HG03469 (cell line): ENCODE results near the gene TMEM184A.

Source experiments
- ATAC-seq: cut with Tn5 transposase; IDR thresholded peaks from one replicate; pipeline ENCODE4 v1.9.1; 2021; ENCODE audit warnings: mild to moderate bottlenecking, moderate library complexity, moderate number of reproducible peaks; ENCODE audit not compliant: unreplicated experiment

The TMEM184A gene

DNA sequence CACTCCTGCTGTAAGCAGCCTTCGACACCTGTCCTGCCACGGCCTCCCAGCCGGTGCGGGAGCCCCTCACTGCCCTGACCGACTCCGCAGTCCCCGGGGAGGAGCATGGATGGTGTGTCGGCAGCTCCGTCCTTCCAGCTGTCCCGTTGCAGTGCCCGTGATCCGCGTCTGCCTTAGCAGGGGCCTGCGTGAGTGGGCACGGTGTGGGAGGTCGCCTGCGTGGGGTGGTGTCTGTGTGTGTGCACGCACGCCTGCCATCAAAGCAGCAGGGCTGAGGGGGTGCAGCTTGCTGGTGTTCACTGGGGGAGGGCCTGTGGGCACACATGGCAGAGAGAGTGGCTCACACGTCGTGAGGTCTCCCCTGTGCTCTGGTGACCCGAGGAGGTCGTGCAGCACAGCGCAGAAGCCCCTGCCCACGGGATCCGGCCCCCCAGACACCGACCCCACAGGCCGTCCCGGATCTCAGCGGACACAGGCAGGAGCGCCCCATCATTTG is 15.2 kb downstream of the TMEM184A start:
- ATAC-seq = no peak

DNA sequence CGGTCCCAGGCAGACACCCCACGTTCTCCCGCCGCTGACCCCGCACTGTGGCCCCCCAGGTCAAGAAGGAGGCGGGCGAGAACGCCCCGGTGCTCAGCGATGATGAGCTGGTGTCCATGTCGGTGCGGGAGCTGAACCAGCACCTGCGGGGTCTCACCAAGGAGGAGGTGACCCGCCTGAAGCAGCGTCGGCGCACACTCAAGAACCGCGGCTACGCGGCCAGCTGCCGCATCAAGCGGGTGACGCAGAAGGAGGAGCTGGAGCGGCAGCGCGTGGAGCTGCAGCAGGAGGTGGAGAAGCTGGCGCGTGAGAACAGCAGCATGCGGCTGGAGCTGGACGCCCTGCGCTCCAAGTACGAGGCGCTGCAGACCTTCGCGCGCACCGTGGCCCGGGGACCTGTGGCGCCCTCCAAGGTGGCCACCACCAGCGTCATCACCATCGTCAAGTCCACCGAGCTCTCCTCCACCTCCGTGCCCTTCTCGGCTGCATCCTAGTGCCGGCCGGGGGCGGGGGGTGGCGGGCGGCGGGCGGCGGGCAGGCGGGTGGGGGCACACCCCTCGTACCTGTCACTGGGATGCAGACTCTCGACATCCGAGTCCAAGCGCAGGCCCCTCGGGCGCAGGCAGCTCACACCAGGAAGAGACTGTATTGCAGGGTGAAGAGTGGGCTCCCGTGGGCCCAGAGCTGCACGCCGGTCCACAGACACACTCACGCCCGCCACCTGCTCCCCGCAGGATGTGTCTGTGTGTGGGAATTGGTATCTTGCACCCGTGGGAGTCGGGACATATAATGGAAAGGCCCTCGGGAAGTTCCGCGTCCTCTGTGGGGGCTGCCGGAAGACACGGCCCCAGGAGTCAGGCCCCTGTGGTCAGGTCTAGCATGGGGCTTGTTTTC is 15.9 kb downstream of the TMEM184A start:
- ATAC-seq = no peak

DNA sequence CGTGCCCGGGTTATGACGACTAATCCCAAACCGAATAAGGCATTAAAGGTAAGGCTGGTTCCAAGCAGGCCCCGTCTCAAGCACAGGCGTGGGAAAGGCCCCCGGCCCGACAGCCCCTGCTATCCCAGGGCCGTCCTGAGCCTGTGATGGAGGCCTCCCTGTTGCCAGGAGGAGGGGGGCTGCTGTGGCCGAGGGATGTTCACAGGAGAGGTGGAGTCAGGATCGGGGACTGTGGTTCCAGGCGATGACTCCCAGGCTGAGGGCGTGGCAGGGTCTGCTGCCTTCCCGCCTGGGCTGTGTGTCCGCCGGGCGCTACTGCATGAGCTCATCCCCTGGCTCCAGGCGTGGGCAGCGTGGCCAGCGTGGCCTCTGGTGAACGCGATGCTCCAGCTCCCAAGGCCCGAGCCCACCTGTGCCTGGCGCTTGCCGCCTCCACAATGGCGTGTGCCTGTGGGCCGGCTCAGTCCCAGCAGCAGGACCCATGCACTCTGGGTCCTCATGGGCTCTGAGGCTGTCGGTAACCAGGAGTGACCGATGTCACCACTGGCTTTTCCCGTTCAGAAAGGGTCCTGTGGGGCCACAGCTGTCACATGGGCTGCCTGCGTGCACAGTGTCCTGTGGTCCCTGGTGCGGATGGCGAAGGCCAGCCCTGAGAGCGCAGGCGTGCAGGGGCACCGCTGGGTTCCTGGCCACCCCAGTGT is 16.7 kb downstream of the TMEM184A start:
- no peak for ATAC-seq

DNA sequence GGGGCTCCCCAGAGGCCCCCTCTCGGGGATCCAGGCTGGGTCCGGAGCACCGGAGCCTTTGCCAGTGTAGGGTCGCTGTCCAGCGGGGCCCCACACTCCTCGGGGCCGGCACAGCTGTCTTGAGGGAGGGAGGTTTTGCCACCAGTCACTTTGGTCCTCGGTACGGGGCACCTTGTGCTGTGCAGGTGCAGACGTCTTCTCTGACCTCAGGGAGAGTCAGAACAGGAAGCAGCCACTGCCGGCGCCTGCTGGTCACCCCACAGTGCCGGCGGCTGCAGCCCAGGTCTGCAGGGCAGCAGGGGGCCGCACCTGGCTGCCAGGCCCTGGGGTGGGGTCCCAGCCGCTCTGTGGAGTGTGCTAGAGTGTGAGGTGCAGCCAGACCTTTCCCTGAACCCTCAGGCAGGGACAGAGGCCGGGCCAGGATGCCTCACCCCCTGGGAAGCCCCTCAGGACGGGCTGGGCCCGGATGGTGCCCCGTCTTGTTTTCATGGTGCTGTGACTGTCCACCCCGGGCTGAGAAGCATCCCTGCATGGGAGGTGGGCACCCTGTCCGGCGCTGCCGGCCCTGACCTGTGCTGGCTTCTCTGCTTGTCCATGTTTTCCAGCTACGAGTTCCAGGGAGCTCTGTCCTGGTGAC is 17.3 kb downstream of the TMEM184A start:
- ATAC-seq = no peak

DNA sequence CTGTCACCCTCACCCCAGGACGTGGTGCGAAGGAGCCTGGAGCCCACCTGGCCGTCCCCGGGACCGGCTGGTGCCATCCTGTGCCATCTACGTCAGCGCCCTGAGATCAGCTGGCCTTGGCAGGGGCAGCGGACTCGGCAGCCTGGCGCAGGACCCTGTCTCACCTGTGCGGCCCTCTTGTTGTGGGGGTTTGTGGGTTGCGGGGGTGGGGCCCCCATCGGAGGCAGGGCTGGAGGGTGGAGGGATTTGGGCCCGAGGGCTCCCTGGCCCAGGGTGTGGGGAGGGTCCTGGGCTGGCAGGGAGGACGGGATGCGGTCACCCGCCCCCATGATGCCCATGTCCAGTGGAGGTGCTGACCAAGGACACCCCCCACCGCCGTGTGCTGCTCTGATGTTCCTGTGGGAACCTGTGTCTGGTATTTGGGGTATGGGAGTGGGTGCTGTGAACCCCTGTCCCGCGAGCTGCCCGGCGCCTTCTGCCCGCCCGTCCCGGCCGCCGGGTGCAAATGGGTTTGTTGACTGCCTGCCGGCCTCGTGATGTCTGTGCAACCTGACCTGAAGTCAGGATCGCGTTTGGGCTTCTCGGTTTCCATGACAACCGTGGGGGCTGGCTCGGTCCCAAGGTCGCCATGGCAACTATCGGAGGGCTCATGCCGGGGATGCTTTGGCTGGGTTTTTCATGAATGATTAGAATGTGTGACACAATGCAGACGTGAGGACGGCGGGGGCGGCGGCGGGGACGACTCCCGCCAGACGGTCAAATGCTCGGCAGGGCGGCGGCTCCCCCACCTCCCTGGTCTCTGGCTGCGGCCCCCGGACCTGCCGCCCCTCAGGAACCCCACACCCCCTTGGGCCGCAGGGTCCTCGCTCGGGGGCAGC is 18.2 kb downstream of the TMEM184A start:
- no peak for ATAC-seq

DNA sequence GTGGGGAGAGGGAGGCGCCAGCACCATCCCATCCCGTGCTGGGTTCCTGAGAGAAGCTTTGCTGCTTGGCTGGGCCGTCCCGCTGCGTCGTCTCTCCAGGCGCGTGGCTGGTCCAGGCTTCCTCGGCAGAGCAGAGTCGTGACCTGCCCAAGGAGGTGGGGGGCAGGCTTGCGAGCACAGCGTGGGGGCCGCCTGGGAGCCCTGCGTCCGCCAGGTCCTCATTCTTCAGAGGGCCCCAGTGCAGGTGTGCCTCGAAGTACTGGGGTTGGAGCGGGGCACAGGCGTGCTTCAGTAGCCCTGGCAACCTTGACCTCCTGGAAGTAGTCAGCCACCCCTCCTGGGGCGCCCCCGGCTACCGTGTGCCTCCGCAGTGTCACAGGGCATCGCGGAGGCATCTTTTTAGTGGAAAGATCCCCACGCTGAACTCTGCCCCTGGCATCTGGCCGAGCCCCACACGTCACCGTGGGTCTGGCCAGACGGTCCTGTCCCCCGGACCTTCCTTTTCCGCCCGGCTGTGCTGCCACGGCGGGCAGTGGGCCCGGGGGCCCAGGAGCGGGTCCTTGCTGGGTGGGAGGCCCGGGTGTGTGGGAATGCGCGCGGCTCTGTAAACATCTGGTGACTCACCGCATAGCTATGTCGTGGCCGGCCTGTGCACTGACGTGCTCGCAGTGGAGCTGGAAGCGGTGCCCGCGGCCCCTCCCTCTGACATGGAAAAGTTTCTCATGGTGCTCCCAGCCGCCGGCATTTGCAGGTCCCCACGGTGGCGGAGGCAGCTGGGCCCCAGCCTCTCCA is 19.1 kb downstream of the TMEM184A start:
- no peak for ATAC-seq

DNA sequence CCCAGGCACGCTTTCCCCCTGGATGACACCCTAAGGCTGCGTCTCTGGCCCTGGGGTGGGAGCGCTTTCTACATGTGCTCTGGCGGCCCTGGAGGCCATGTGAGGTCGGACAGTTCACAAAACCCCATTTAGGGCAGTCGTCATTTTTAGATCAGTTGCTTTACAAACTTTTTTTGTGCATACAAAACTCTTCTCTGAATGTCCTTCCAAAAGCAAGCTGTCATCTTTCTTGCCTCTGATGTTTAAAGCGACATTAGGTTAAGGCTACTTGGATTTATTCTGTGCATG is 19.6 kb downstream of the TMEM184A start:
- no peak for ATAC-seq

DNA sequence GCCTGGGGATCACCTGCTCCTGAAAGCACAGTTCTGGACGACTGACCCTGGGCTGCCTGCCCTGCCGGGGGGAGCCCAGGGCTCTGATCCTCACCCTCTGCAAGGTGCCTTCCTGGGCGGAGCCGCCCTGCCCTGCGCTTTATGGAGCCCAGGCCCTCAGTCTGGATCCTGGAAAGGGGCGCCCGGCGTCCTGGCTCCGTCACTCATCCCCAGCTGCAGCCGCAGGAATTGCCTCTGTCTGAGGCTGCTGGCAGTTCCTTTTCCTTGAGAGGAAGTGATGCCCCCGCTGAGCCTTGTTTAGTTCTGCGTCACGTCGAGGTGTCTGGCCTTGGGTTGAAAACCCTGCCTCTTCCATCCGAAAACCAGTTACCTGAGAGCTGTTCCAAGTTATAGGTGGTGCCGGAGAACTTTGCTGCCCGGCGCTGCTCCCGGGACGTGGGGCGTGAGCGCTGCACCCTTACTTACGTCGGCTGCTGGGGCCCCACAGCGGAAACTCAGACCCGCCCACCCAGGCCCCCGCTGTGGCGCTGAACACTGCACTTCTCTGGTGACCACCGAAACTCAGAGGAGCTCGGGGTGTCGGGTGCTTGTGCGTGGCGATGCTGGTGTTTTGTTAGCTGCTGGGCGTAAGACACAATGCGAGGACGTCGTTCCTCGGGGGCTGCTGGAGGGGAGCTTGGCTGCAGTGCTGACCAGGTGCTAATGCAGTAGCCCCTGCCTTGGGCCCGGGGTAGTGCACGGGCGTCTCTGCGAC is 20.1 kb downstream of the TMEM184A start:
- ATAC-seq = no peak

DNA sequence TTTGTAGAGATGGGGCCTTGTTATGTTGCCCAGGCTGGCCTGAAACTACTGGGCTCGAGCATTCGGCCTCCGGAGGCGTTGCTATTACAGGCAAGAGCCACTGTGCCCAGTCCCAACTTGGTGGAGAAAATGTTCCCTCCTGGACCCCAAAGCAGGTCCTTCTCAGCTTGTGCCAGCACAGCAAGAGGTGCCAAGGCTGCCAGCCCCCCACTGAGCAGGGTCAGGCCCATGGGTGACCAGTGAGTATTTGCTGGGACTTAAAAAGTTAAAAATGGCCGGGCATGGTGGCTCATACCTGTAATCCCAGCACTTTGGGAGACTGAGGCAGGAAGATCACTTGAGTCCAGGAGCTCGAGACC is 20.9 kb downstream of the TMEM184A start:
- ATAC-seq = no peak

DNA sequence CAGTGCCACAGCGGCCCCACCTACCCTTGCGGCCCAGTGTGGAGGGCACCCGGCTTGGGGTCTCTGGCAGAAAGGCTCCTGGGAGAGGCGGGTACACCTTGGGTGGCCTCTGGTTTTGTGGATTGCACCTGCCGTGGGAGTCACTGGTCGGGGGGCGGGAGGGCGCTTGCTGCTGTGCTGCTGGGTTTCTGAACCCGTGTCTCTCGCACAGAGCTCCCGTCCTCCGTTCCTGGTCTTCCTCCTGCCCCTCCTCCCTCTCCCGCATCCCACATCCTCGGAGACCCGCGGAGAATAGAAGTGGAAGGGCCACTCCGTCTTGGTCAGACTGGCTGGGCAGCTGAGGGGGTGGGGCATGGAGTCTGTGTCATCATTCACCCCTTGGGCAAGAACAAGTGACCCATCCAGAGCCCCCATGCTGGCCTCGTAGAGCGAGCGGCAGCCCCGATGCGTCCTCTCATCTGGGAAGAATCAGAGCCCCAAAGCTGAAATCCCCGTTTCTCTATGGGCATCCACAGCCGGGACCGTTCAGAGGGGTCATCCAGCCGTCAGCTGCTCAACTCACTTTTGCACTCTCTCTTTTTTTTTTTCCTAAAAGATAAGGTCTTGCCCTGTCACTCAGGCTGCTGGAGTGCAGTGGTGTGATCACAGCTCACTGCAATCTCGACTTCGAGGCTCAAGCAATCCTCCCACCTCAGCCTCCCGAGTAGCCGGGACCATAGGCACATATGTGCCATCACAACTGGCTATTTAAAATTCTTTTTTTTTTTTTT is 21.5 kb downstream of the TMEM184A start:
- no peak for ATAC-seq

DNA sequence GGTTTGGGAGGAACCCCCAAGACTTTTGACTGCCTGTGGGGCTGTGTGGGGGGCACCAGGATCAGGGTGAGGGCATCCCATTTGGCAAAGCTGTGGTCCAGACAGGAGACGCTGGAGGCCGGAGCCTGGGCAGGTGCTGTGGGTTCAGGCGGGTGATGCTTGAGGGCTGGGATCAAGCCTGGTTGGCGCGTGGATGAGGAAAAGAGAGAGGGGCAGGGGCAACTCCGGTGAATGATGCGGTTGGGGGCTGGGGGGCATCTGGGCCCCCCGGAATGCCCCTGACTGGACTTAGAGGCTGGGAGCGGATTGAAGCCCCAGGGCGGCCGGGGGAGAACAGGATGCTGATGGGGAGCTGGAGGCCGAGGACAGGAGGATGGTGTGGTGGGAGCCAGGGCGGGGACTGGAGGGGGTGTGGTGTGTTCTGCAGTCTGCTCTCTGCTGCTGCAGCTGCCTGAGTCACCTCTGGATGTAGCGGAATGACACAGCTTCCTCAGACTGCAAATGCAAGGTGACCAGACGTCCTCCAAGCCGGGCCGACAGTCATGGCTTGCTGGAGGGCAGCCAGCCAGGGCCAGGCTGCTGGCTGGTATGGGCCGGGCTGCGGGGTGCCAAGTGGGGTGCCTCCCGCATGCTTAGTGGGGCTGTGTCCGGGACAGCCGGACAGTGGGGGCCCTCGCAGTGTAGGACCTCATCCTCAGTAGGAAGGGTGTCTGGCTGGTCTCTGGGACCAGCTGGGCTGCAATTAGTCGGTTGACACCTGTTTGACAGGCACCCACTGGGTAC is 22.3 kb downstream of the TMEM184A start:
- ATAC-seq = no peak

DNA sequence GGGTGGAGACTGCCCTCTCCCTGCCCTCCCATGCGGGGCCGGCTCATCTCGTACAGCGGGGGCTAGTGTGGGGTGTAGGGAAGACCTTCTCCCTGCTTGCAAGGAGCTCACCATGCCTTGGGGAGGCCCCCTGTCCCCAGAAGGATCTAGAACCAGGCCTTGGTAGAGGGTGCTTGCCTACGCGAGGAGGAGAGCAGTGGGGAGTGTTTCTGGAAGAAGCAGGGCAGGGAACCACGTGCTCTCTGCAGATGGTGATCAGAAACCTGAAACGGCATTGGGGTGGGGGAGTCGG is 22.8 kb downstream of the TMEM184A start:
- ATAC-seq = no peak

DNA sequence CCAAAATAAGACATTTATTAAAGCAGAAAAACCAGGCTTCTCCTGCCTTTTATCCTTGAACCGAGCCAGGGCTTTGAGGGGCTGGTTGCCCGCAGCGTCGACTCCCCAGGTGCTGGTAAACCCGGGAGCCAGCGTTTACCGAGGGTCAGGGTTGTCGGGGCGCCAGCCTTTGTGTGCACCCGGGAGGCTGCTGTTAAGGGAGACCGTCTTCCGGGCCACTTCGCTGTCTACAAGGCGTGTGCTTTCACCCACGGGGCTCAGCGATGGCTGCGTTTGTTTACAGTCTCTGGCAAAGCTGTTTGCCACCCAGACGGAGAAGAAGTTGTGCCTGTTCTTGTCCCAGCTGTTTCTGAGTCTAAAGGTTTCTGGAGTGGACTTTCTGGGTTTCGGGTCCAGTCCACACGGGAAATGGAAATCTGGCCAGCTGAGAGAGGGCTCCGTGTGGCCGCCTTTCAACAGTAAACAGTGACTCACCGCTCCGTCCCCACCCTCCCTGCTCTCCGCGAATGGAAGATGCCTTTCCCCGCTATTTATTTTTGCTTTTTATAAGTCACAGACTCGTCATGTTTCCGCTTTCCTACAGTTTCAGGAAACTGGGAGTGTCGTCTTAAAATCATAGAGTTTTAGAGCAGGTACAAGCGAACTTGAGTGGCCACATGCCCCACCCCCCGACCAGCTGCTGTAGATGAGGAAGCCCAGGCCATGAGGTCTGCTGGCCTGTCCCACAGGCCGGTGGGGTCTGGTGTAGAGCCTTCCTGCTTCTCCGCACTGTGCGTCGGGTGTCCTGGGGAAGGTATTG is 23.4 kb downstream of the TMEM184A start:
- ATAC-seq = no peak

DNA sequence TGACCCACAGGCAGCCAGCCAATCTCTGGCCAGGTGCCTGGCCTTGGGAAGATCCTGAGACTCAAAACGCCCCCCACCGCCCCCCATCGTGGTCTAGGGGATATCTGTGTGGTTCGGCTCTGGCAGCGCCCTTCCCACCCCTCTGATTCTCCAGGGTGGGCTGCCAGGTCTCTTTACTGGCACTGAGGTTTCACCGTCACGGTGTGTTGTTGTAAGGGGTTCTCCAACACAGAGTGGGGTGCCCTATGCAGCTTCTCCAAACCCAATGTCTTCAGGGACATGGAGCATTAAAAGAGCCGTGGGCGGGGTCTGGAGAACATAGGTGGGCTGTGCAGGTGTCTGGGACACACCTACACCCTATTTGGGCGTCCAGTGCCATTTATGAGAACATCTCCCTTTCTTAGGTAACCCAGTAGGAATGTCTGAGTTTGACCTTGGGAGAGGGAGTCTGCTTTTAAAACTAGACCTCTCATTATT is 24.0 kb downstream of the TMEM184A start:
- ATAC-seq = no peak

DNA sequence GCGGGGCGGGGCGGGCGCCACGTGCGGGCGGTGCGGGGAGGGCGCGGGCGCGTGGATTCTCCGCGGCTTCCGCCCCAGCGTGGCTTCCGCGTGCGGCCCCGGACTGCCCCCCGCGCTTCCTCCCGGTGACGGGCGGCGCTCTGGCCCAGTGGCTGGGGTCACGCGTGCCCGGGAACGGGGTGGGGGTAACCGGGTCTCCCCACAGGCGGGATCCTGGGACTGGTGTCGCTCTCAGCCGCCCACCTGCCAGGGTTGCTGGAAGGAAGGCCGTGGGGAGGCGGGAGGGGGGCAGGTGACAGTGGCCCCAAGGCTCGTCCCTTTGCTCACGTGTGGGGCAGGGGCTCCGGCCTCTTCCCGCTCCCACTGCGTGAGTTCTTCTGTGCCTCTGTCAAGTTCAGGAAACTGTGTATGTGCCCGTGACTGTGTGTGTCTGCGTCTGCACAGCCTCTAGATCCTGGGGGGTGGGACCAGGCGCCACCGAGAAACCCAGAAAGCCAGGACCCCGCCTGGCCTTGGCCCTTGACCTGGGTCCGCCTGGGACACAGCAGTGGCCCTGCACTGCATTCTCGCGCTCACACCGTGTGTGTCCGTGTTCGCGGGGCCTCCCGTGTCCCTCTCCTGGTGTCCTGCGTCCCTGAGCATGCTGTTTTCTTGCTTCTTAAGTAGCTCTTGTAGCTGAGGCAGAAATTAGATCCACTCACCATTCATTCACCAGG is 24.6 kb downstream of the TMEM184A start:
- no peak for ATAC-seq

DNA sequence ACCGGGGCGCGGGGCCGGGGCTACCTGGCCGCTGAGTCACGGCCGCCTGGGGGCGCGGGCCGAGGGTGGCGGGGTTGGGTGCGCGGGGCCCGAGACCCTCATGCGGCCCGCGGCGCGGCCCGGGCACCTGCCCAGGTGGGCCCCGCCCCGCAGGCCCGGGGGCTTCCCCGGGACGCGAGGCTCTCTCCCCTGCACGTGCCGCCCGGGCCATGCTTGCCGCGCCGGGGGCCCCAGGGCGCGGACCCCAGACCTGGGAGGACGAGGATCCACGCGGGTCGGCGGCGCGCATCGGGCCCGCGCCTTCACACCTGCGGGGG is 25.1 kb downstream of the TMEM184A start:
- ATAC-seq = no peak
